Measurements from ENCODE around the gene MT2A. TPM values are rescaled to one million over a fixed set of nuclear protein-coding genes. Genes with fewer than 3 reads are reported as not detected.

MT2A gene
- total RNA-seq, 1 donor from 2014 or later, result 419 TPM

GRCh38 chr16:56589141-56590039 is 19.0 kb upstream of the MT2A start, which contains the start of gene MT3:
MT3 (plus strand) TSS chr16:56589528; CDS start chr16:56589591, 63 bp downstream.
- H3K27ac Mint-ChIP-seq (ENCODE audit: unreplicated experiment), result no peak within 1 kb of the TSS
- H3K36me3 Mint-ChIP-seq (ENCODE audit: unreplicated experiment), result no peaks in the 10 kb centered on the region
- peak within 1 kb of the TSS; percentile 71 for H3K4me3 Mint-ChIP-seq (ENCODE audit: unreplicated experiment)
- H3K9me3 Mint-ChIP-seq (ENCODE audit: unreplicated experiment), result no peaks in the 10 kb centered on the region
- DNase-seq (ENCODE audit: extremely low spot score, unreplicated experiment), result no peak
- peaks cover 44% of the 10 kb centered on the region for H3K27me3 Mint-ChIP-seq (ENCODE audit: unreplicated experiment)
- H3K4me1 Mint-ChIP-seq (ENCODE audit: unreplicated experiment), result peaks cover 9% of the 10 kb centered on the region
- no peak for TF ChIP-seq CTCF (IDR thresholded peaks at IDR 0.05)

- H3K36me3 Mint-ChIP-seq (ENCODE audit: unreplicated experiment), result no peaks in the 10 kb centered on the region
- peaks cover 9% of the 10 kb centered on the region for H3K4me1 Mint-ChIP-seq (ENCODE audit: unreplicated experiment)
- H3K4me3 Mint-ChIP-seq (ENCODE audit: unreplicated experiment), result no peak overlapping the region
- H3K27ac Mint-ChIP-seq (ENCODE audit: unreplicated experiment), result no peak overlapping the region
- H3K27me3 Mint-ChIP-seq (ENCODE audit: unreplicated experiment), result peaks cover 38% of the 10 kb centered on the region
- TF ChIP-seq CTCF (IDR thresholded peaks at IDR 0.05), result no peak
- no peaks in the 10 kb centered on the region for H3K9me3 Mint-ChIP-seq (ENCODE audit: unreplicated experiment)
- DNase-seq (ENCODE audit: extremely low spot score, unreplicated experiment), result no peak
Measured at GRCh38 chr16:56591377-56592060, 16.9 kb upstream of the MT2A start.

GRCh38 chr16:56593573-56594291 is 14.7 kb upstream of the MT2A start:
- Mint-ChIP-seq H3K4me3 (ENCODE audit: unreplicated experiment) (no peak overlapping the region), H3K36me3 (ENCODE audit: unreplicated experiment) (no peaks in the 10 kb centered on the region)
- no peak for TF ChIP-seq CTCF (IDR thresholded peaks at IDR 0.05)

GRCh38 chr16:56594292-56594619 is 14.1 kb upstream of the MT2A start:
- Mint-ChIP-seq H3K4me3 (ENCODE audit: unreplicated experiment) (no peak overlapping the region), H3K36me3 (ENCODE audit: unreplicated experiment) (no peaks in the 10 kb centered on the region), H3K27ac (ENCODE audit: unreplicated experiment) (no peak overlapping the region), H3K27me3 (ENCODE audit: unreplicated experiment) (peaks cover 32% of the 10 kb centered on the region), H3K9me3 (ENCODE audit: unreplicated experiment) (peaks cover 6% of the 10 kb centered on the region), H3K4me1 (ENCODE audit: unreplicated experiment) (peaks cover 5% of the 10 kb centered on the region)
- DNase-seq (ENCODE audit: extremely low spot score, unreplicated experiment), result no peak
- TF ChIP-seq CTCF (IDR thresholded peaks at IDR 0.05), result no peak

More at GRCh38 chr16:56593573-56594291, 14.7 kb upstream of the MT2A start:
- H3K27me3 Mint-ChIP-seq (ENCODE audit: unreplicated experiment), result peaks cover 34% of the 10 kb centered on the region
- H3K27ac Mint-ChIP-seq (ENCODE audit: unreplicated experiment), result no peak overlapping the region
- peaks cover 7% of the 10 kb centered on the region for H3K4me1 Mint-ChIP-seq (ENCODE audit: unreplicated experiment)
- H3K9me3 Mint-ChIP-seq (ENCODE audit: unreplicated experiment), result peaks cover 6% of the 10 kb centered on the region
- no peak for DNase-seq (ENCODE audit: extremely low spot score, unreplicated experiment)
